OCI-LY1 (cell line): ENCODE measurements around the gene MAPK1IP1L.
"Not testable (repeated sequence)": the region's sequence is repeated elsewhere in the genome, so short reads cannot be mapped to it uniquely, and the experiment has no call there.

Experiments
- H2AFZ ChIP-seq: fragments of 200-600 bp; sonication (generic), shearing (Covaris generic); 2 replicates; pipeline ENCODE4 v1.6.0; 2014; ENCODE audit warnings: antibody characterized with exemption, mild to moderate bottlenecking, low read length
- H3F3A ChIP-seq: fragments of 200-600 bp; sonication (generic), shearing (Covaris generic); 2 replicates; pipeline ENCODE4 v1.6.0; 2014; ENCODE audit warnings: mild to moderate bottlenecking, antibody characterized with exemption, low read length, moderate library complexity; ENCODE audit not compliant: insufficient read depth
- H3K27ac ChIP-seq: fragments of 200-600 bp; sonication (generic); 2 replicates; pipeline ENCODE4 v1.5.1; 2014; ENCODE audit warnings: low read length, mixed run types, mild to moderate bottlenecking, low read depth; ENCODE audit not compliant: poor library complexity, severe bottlenecking
- H3K27me3 ChIP-seq: fragments of 200-600 bp; sonication (generic); 2 replicates; pipeline ENCODE4 v1.6.0; 2014; ENCODE audit warnings: antibody characterized with exemption, mild to moderate bottlenecking, low read length, moderate library complexity; ENCODE audit not compliant: insufficient read depth
- H3K36me3 ChIP-seq: fragments of 200-600 bp; sonication (generic); 2 replicates; pipeline ENCODE4 v1.6.1; 2014; ENCODE audit warnings: mild to moderate bottlenecking, antibody characterized with exemption, low read length, moderate library complexity, mixed read lengths; ENCODE audit not compliant: insufficient read depth
- H3K4me1 ChIP-seq: fragments of 200-600 bp; sonication (generic); 2 replicates; pipeline ENCODE4 v1.5.1; 2014; ENCODE audit warnings: mild to moderate bottlenecking, low read length, moderate library complexity; ENCODE audit not compliant: insufficient read depth, severe bottlenecking
- H3K4me2 ChIP-seq: fragments of 200-600 bp; sonication (generic), shearing (Covaris generic); 2 replicates; pipeline ENCODE4 v1.6.1; 2014; ENCODE audit warnings: low read length
- H3K4me3 ChIP-seq: fragments of 200-600 bp; sonication (generic); 2 replicates; pipeline ENCODE4 v1.5.1; 2014; ENCODE audit warnings: low read length, low read depth, mild to moderate bottlenecking, mixed read lengths; ENCODE audit not compliant: poor library complexity, severe bottlenecking
- H3K79me2 ChIP-seq: fragments of 200-600 bp; shearing (Covaris generic); 2 replicates; pipeline ENCODE4 v1.6.1; 2016; ENCODE audit warnings: mixed run types, low read length, mixed read lengths; ENCODE audit not compliant: insufficient read depth
- H3K9ac ChIP-seq: fragments of 200-600 bp; sonication (generic), shearing (Covaris generic); 2 replicates; pipeline ENCODE4 v1.6.1; 2014; ENCODE audit warnings: mild to moderate bottlenecking, low read length, mixed read lengths
- H3K9me2 ChIP-seq: fragments of 200-600 bp; sonication (generic), shearing (Covaris generic); 2 replicates; pipeline ENCODE4 v1.6.1; 2014; ENCODE audit warnings: low read depth, mild to moderate bottlenecking, low read length, mixed read lengths
- H3K9me3 ChIP-seq: fragments of 200-600 bp; shearing (Covaris generic); 2 replicates; pipeline ENCODE4 v1.6.1; 2014; ENCODE audit warnings: low read length, mixed read lengths
- H4K20me1 ChIP-seq: fragments of 200-600 bp; sonication (generic), shearing (Covaris generic); 2 replicates; pipeline ENCODE4 v1.6.0; 2016; ENCODE audit warnings: mild to moderate bottlenecking, low read length; ENCODE audit not compliant: insufficient read depth
- CTCF ChIP-seq: fragments of 200-600 bp; sonication (generic), shearing (Covaris generic); IDR thresholded peaks from 2 replicates; pipeline ENCODE4 v1.5.1; 2017; ENCODE audit warnings: mild to moderate bottlenecking, antibody characterized with exemption, low read length, moderate library complexity, mixed read lengths
- EZH2 ChIP-seq: fragments of 200-600 bp; sonication (generic), shearing (Covaris generic); IDR thresholded peaks from 2 replicates; pipeline ENCODE4 v1.8.0; 2017; ENCODE audit warnings: borderline replicate concordance, mixed run types, mild to moderate bottlenecking, antibody characterized with exemption, low read length, moderate library complexity, mixed read lengths

The MAPK1IP1L gene

GRCh38 chr14:55077170-55078151 is 26.0 kb downstream of the MAPK1IP1L start:
- Histone ChIP-seq H3K27me3 (no peaks in the 10 kb centered on the region), H2AFZ (no peak overlapping the region), H3K9me3 (no peaks in the 10 kb centered on the region), H3K79me2 (no peaks in the 10 kb centered on the region), H3K4me1 (peaks cover 13% of the 10 kb centered on the region), H3K36me3 (no peaks in the 10 kb centered on the region), H3K4me2 (no peak overlapping the region), H3K4me3 (no peak overlapping the region), H3K9me2 (no peaks in the 10 kb centered on the region), H3K27ac (no peak overlapping the region), H3K9ac (no peak overlapping the region), H3F3A (no peaks in the 10 kb centered on the region), H4K20me1 (no peaks in the 10 kb centered on the region)
- TF ChIP-seq CTCF (no peak), EZH2 (no peak)

DNA sequence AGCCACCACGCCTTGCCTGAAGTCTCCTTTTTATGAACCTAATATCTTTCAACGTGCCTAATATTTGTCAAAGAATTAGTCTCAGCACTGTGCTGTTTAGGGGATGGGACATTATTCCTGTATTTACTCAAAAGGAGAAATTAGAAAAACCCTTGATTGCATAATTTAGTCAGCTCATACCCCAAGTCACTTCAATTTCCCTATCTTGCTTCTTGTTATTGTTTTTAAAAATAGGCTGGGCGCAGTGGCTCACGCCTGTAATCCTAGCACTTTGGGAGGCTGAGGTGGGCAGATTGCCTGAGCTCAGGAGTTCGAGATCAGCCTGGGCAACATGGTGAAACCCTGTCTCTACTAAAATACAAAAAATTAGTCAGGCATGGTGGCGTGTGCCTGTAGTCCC is 28.5 kb downstream of the MAPK1IP1L start:
- H4K20me1 ChIP-seq, H3K4me1 ChIP-seq, H3K79me2 ChIP-seq, H2AFZ ChIP-seq, H3F3A ChIP-seq, H3K9me3 ChIP-seq, H3K9me2 ChIP-seq, H3K27ac ChIP-seq, H3K27me3 ChIP-seq, H3K9ac ChIP-seq, H3K36me3 ChIP-seq, H3K4me3 ChIP-seq, H3K4me2 ChIP-seq: not testable (repeated sequence)

DNA sequence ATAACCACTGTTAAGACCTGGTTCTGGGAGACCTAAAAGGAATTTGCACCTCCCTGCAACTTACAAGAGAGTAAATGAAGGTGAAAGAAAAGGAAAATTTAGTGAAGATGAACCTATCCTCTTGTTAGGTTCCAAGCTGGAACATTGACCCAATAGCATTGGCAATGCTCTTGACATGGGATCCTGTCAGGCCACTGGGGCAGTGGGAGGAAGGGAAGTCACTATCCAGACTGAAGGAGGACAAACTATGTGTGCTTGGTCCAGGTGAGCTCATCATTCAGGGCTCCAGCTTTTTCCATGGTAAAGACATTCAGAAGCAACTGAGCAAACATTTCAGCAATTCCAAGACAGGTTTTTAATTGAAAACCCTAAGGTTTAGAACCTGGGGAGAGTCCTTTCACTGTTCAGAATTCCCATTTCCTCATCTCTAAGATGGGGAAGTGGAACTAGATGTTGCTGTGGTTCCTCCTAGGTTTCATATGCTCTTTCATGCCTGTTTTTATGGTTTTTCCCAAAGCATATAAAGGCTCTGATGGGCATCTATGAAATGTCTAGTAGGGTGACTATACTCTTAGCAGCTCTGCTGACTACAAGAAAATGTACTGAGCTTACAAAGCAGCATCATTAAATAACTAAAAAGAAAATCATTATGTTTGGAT is 33.1 kb downstream of the MAPK1IP1L start:
- H3K4me2 ChIP-seq = no peak overlapping the region
- H3K9me2 ChIP-seq = no peaks in the 10 kb centered on the region
- H3F3A ChIP-seq = no peaks in the 10 kb centered on the region
- H3K27ac ChIP-seq = no peak overlapping the region
- H3K36me3 ChIP-seq = no peaks in the 10 kb centered on the region; the same call in 1 of the 2 replicates
- no peaks in the 10 kb centered on the region for H3K4me1 ChIP-seq
- H3K9me3 ChIP-seq = no peaks in the 10 kb centered on the region
- TF ChIP-seq EZH2 (no peak), CTCF (no peak)
- H3K27me3 ChIP-seq = no peaks in the 10 kb centered on the region
- no peak overlapping the region for H3K9ac ChIP-seq
- no peak overlapping the region for H3K4me3 ChIP-seq
- H2AFZ ChIP-seq = no peak overlapping the region
- H3K79me2 ChIP-seq = no peaks in the 10 kb centered on the region
- no peaks in the 10 kb centered on the region for H4K20me1 ChIP-seq
